H9 (cell line): ENCODE results near the gene UQCRFS1. TPM values are rescaled to one million over a fixed set of nuclear protein-coding genes. Genes with fewer than 3 reads are reported as not detected.
A peak's percentile ranks its signal among the peaks of the same experiment; 100 is the strongest.

Source experiments
- DNase-seq: peaks from one replicate; pipeline ENCODE4 v3.0.0-alpha.2; 2017
- H2AFZ ChIP-seq: one replicate; pipeline ENCODE4 v1.6.1; 2013; ENCODE audit warnings: mild to moderate bottlenecking, low read length, control low read depth, moderate library complexity
- H2AK5ac ChIP-seq: 2 replicates; pipeline ENCODE4 v1.6.1; 2013; ENCODE audit warnings: low read length, control low read depth, mixed read lengths; ENCODE audit not compliant: insufficient read length
- H2BK120ac ChIP-seq: one replicate; pipeline ENCODE4 v1.6.1; 2013; ENCODE audit warnings: low read depth, mild to moderate bottlenecking, low read length, control low read depth, inconsistent platforms; ENCODE audit not compliant: poor library complexity, severe bottlenecking
- H2BK12ac ChIP-seq: 2 replicates; pipeline ENCODE4 v1.6.1; 2013; ENCODE audit warnings: low read length, control low read depth, mixed read lengths, low read depth; ENCODE audit not compliant: insufficient read length
- H2BK15ac ChIP-seq: 2 replicates; pipeline ENCODE4 v1.6.1; 2013; ENCODE audit warnings: low read depth, low read length, control low read depth
- H2BK20ac ChIP-seq: one replicate; pipeline ENCODE4 v1.6.1; 2013; ENCODE audit warnings: low read depth, mild to moderate bottlenecking, low read length, control low read depth, inconsistent platforms; ENCODE audit not compliant: poor library complexity, severe bottlenecking
- H2BK5ac ChIP-seq: 2 replicates; pipeline ENCODE4 v1.6.1; 2013; ENCODE audit warnings: low read length, control low read depth, mixed read lengths; ENCODE audit not compliant: insufficient read length
- H3K14ac ChIP-seq: 2 replicates; pipeline ENCODE4 v1.6.1; 2013; ENCODE audit warnings: low read length, control low read depth; ENCODE audit not compliant: insufficient read depth
- H3K18ac ChIP-seq: 2 replicates; pipeline ENCODE4 v1.6.1; 2013; ENCODE audit warnings: low read depth, mild to moderate bottlenecking, mixed read lengths, low read length, control low read depth; ENCODE audit not compliant: insufficient read length
- H3K23ac ChIP-seq: 2 replicates; pipeline ENCODE4 v1.6.1; 2013; ENCODE audit warnings: low read length, control low read depth, mixed read lengths, low read depth; ENCODE audit not compliant: insufficient read length
- H3K23me2 ChIP-seq: 2 replicates; pipeline ENCODE4 v1.6.1; 2013; ENCODE audit warnings: low read depth, mild to moderate bottlenecking, mixed read lengths, low read length, control low read depth; ENCODE audit not compliant: insufficient read length, poor library complexity, severe bottlenecking
- H3K27ac ChIP-seq: 2 replicates; pipeline ENCODE4 v1.5.1; 2013; ENCODE audit warnings: low read length, control low read depth, mixed read lengths, low read depth; ENCODE audit not compliant: insufficient read length
- H3K27me3 ChIP-seq: 2 replicates; pipeline ENCODE4 v1.6.1; 2013; ENCODE audit warnings: low read length, control low read depth, inconsistent platforms; ENCODE audit not compliant: insufficient read depth
- H3K4ac ChIP-seq: 2 replicates; pipeline ENCODE4 v1.6.1; 2013; ENCODE audit warnings: low read depth, mild to moderate bottlenecking, control low read depth, inconsistent platforms, low read length, moderate library complexity
- H3K4me1 ChIP-seq: 2 replicates; pipeline ENCODE4 v1.6.1; 2013; ENCODE audit warnings: low read length, control low read depth, inconsistent platforms; ENCODE audit not compliant: insufficient read depth
- H3K4me2 ChIP-seq: 2 replicates; pipeline ENCODE4 v1.6.1; 2013; ENCODE audit warnings: low read length, control low read depth, mixed read lengths; ENCODE audit not compliant: insufficient read length, insufficient read depth
- H3K56ac ChIP-seq: 2 replicates; pipeline ENCODE4 v1.6.1; 2013; ENCODE audit warnings: low read depth, mild to moderate bottlenecking, mixed read lengths, low read length, control low read depth; ENCODE audit not compliant: insufficient read length
- H3K79me1 ChIP-seq: 2 replicates; pipeline ENCODE4 v1.6.1; 2013; ENCODE audit warnings: low read depth, mild to moderate bottlenecking, moderate library complexity, low read length, control low read depth, inconsistent platforms; ENCODE audit not compliant: insufficient read depth, poor library complexity, severe bottlenecking
- H3K79me2 ChIP-seq: 2 replicates; pipeline ENCODE4 v1.6.1; 2013; ENCODE audit warnings: low read length, control low read depth, inconsistent platforms; ENCODE audit not compliant: insufficient read depth
- H3K9ac ChIP-seq: 2 replicates; pipeline ENCODE4 v1.6.1; 2013; ENCODE audit warnings: low read length, control low read depth, mixed read lengths; ENCODE audit not compliant: insufficient read length; ENCODE audit errors: extremely low read depth
- H3K9me3 ChIP-seq: one replicate; pipeline ENCODE4 v1.6.1; 2013; ENCODE audit warnings: low read depth, low read length, inconsistent platforms; ENCODE audit not compliant: control insufficient read depth
- H3T11ph ChIP-seq: one replicate; pipeline ENCODE4 v1.6.1; 2013; ENCODE audit warnings: mild to moderate bottlenecking, low read length, control low read depth, inconsistent platforms
- H4K20me1 ChIP-seq: one replicate; pipeline ENCODE4 v1.6.1; 2013; ENCODE audit not compliant: control insufficient read depth, insufficient read length, insufficient read depth
- H4K5ac ChIP-seq: 2 replicates; pipeline ENCODE4 v1.6.1; 2013; ENCODE audit warnings: low read depth, mild to moderate bottlenecking, mixed read lengths, low read length, control low read depth; ENCODE audit not compliant: insufficient read length
- H4K8ac ChIP-seq: replicated peaks from 2 replicates; pipeline ENCODE4 v1.6.1; 2013; ENCODE audit warnings: low read length, control low read depth, mixed read lengths, low read depth; ENCODE audit not compliant: insufficient read length
- H4K91ac ChIP-seq: 2 replicates; pipeline ENCODE4 v1.6.1; 2013; ENCODE audit warnings: low read depth, mild to moderate bottlenecking, moderate library complexity, mixed read lengths, low read length, control low read depth; ENCODE audit not compliant: insufficient read length
- H3K27ac Mint-ChIP-seq, 3 experiments: 2 replicates in 2 of 3; 3 replicates in 1 of 3; pipeline ENCODE4 v1.8.0; 2020 to 2021; ENCODE audit warnings: mixed read lengths in 3 of 3, mild to moderate bottlenecking in 1 of 3, moderate library complexity in 1 of 3
- H3K27me3 Mint-ChIP-seq: 2 replicates; pipeline ENCODE4 v1.8.0; 2021; ENCODE audit warnings: low read depth, mild to moderate bottlenecking, moderate library complexity, mixed read lengths
- H3K36me3 Mint-ChIP-seq, 3 experiments: 2 replicates in 2 of 3; 3 replicates in 1 of 3; pipeline ENCODE4 v1.8.0; 2020 to 2021; ENCODE audit warnings: low read depth in 3 of 3, mixed read lengths in 3 of 3; ENCODE audit not compliant: insufficient read depth in 1 of 3
- H3K4me1 Mint-ChIP-seq, 2 experiments: 2 replicates each; pipeline ENCODE4 v1.8.0; 2020; ENCODE audit warnings: mixed read lengths in 2 of 2
- H3K4me3 Mint-ChIP-seq, 2 experiments: 2 replicates in 1 of 2; 3 replicates in 1 of 2; pipeline ENCODE4 v1.8.0; 2020 to 2021; ENCODE audit warnings: mild to moderate bottlenecking in 2 of 2, mixed read lengths in 2 of 2, moderate library complexity in 1 of 2
- H3K9me3 Mint-ChIP-seq, 2 experiments: 2 replicates in 1 of 2; 3 replicates in 1 of 2; pipeline ENCODE4 v1.8.0; 2020; ENCODE audit warnings: mild to moderate bottlenecking in 2 of 2, mixed read lengths in 2 of 2, moderate library complexity in 1 of 2
- WGBS: extraction: QIAGEN DNeasy Blood & Tissue Kit; methylation state at CpG from one replicate; pipeline ENCODE4 v1.1.7; 2013; ENCODE audit warnings: missing lambda C conversion rate, low lambda C conversion rate, mixed read lengths; ENCODE audit not compliant: insufficient read length; ENCODE audit errors: extremely low coverage; 5-methylcytosine and 5-hydroxymethylcytosine counted together
- total RNA-seq: library from RNA; stranded (reverse); gene quantifications from 2 replicates; pipeline ENCODE4 v1.2.1, GENCODE V29; 2021
- TF ChIP-seq, protein P1 (sequence below): fragments of 200-600 bp; sonication (generic); conservative IDR thresholded peaks from 3 replicates; pipeline ENCODE4 v1.8.0; 2021; ENCODE audit warnings: antibody characterized with exemption, mild to moderate bottlenecking

UQCRFS1 gene
- total RNA-seq, 1 experiment from 2014 or later, result 46.1 TPM

DNA sequence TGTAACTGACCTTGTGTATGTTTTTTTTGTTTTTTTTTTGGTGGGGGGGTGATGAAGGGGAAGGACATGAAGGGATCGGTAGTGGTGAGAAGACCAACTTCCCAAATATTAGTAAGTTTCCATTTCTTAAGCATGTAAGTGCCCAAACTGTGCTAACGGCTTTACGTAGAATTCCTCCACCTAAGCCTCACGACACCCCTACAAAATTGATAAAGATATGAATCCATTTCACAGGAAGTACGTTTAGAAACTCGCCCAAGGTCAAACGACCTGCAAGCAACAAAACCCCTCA, 649 bp downstream of the UQCRFS1 start:
- no peak for DNase-seq
- Mint-ChIP-seq H3K27ac (peak overlapping the region; percentile 87 to 96 (median 93)), H3K4me1 (peaks cover 36 to 38% of the 10 kb centered on the region in 2 experiments), H3K4me3 (peak overlapping the region; percentile 87 to 97), H3K36me3 (peaks cover 22 to 37% (median 22%) of the 10 kb centered on the region in 3 experiments), H3K27me3 (no peaks in the 10 kb centered on the region; the same call in 1 of the 2 replicates), H3K9me3 (peaks cover 4 to 9% of the 10 kb centered on the region in 2 experiments)
- H3K79me2 ChIP-seq, result peaks cover 26% of the 10 kb centered on the region
- no peak overlapping the region for H3K27ac ChIP-seq
- no peaks in the 10 kb centered on the region for H3K27me3 ChIP-seq
- peak overlapping the region; percentile 61 for H3T11ph ChIP-seq
- H4K91ac ChIP-seq, result peak overlapping the region; percentile 23
- no peaks in the 10 kb centered on the region for H3K9me3 ChIP-seq
- no peak overlapping the region for H2BK20ac ChIP-seq
- H2BK12ac ChIP-seq, result no peak overlapping the region
- no peak overlapping the region for H3K56ac ChIP-seq
- peaks cover 5% of the 10 kb centered on the region for H3K23me2 ChIP-seq
- peak overlapping the region; percentile 82 for H3K18ac ChIP-seq
- no peaks in the 10 kb centered on the region for H4K20me1 ChIP-seq
- WGBS, result no CpG with 5 or more reads among the region's 7 CpGs
- peak overlapping the region; percentile 98 for H3K9ac ChIP-seq
- no peaks in the 10 kb centered on the region for H3K79me1 ChIP-seq
- peak overlapping the region; percentile 24 for H3K23ac ChIP-seq
- peak overlapping the region; percentile 79 for H3K4me2 ChIP-seq
- H3K14ac ChIP-seq, result peak overlapping the region; percentile 89; the same call in 1 of the 2 replicates
- H2BK15ac ChIP-seq, result no peak overlapping the region
- H3K4ac ChIP-seq, result peak overlapping the region; percentile 36; the same call in 1 of the 2 replicates
- H3K4me1 ChIP-seq, result no peaks in the 10 kb centered on the region; the same call in 1 of the 2 replicates
- H2BK5ac ChIP-seq, result no peak overlapping the region
- no peak overlapping the region for H2AFZ ChIP-seq
- no peak overlapping the region for H2AK5ac ChIP-seq
- no peak overlapping the region for H4K5ac ChIP-seq
- TF ChIP-seq, protein P1, sequence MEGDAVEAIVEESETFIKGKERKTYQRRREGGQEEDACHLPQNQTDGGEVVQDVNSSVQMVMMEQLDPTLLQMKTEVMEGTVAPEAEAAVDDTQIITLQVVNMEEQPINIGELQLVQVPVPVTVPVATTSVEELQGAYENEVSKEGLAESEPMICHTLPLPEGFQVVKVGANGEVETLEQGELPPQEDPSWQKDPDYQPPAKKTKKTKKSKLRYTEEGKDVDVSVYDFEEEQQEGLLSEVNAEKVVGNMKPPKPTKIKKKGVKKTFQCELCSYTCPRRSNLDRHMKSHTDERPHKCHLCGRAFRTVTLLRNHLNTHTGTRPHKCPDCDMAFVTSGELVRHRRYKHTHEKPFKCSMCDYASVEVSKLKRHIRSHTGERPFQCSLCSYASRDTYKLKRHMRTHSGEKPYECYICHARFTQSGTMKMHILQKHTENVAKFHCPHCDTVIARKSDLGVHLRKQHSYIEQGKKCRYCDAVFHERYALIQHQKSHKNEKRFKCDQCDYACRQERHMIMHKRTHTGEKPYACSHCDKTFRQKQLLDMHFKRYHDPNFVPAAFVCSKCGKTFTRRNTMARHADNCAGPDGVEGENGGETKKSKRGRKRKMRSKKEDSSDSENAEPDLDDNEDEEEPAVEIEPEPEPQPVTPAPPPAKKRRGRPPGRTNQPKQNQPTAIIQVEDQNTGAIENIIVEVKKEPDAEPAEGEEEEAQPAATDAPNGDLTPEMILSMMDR, result no peak
- peak overlapping the region; percentile 44 for H2BK120ac ChIP-seq
- H4K8ac ChIP-seq, result no peak overlapping the region
